GM18511 (cell line): ENCODE data around the gene ZNF212.
"Not testable (repeated sequence)": the region's sequence is repeated elsewhere in the genome, so short reads cannot be mapped to it uniquely, and the experiment has no call there.

Source experiments
- ATAC-seq: cut with Tn5 transposase; IDR thresholded peaks from one replicate; pipeline ENCODE4 v1.9.1; 2021; ENCODE audit warnings: mild to moderate bottlenecking, moderate library complexity; ENCODE audit not compliant: unreplicated experiment

ZNF212 gene

DNA sequence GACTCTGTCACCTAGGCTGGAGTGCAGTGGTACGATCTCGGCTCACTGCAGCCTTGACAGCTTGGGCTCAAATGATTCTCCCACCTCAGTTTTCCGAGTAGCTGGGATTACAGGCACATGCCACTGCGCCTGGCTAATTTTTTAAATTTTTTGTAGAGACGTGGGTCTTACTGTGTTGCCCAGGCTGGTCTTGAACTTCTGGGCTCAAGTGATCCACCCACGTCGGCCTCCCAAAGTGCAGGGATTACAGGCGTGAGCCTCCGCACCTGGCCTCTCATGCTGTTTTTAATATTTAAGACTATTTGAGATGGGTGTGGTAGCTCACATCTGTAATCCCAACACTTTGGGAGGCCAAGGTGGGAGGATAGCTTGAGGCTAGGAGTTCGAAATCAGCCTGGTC lies 12.1 kb downstream of the ZNF212 start:
- ATAC-seq: not testable (repeated sequence)

DNA sequence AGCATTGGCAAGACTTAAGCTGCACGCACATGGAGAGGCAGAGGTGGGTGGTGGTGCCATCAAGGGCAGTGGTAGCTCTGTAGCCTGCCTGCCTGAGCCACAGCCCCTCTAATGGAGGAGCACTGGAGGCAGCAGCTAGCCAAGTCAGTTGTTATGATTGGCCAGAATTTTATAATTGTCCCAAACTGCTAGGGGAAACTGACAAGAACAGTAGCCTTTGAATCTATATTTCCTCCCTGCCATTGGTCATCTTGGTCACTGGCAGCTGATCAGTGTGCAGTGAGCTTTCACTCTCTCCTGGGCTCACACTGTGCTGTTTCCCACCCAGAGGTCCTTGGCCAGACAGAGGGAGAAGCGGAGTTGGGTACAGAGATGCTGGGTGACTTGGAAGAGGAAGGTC lies 12.9 kb downstream of the ZNF212 start:
- no peak for ATAC-seq

DNA sequence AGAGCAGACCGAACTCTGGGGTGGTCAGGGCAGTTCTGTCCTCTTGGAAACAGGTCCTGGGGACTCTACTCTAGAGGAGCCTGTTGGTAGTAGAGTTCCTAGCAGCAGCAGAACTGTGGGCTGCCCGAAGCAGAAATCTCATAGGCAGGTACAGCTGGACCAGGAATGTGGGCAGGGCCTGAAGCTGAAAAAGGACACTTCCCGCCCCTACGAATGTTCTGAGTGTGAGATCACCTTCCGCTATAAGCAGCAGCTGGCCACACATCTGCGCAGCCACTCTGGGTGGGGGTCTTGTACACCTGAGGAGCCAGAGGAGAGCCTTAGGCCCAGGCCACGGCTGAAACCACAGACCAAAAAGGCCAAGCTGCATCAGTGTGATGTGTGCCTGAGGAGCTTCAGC lies 14.2 kb downstream of the ZNF212 start:
- no peak for ATAC-seq

DNA sequence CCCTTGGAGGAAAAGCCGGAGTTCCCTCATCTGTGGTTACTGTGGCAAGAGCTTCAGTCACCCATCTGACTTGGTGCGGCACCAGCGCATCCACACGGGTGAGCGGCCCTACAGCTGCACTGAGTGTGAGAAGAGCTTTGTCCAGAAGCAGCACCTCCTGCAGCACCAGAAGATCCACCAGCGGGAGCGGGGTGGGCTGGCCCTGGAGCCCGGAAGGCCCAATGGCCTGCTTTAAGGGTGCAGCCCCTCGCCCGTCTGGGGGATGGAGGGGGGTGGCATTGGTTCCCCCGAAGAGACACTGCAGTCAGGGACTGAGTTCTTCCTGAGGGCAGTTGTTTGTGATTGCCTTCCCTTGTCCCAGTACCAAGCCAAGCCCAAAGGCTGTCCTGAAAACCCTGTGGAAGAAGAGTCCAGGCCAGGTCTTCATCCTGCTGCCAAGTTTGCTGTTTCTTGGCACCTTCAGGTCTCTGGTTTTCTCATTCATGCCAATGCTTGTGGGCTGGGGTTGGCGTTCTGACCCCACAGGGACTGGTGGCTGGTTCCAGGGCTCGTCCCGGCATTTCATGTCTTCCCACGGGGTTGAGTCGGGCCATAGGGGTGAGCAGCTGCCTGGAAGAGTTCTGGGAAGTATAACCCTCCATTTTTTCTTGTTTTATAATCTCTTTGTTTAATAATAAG lies 14.9 kb downstream of the ZNF212 start:
- ATAC-seq: no peak

DNA sequence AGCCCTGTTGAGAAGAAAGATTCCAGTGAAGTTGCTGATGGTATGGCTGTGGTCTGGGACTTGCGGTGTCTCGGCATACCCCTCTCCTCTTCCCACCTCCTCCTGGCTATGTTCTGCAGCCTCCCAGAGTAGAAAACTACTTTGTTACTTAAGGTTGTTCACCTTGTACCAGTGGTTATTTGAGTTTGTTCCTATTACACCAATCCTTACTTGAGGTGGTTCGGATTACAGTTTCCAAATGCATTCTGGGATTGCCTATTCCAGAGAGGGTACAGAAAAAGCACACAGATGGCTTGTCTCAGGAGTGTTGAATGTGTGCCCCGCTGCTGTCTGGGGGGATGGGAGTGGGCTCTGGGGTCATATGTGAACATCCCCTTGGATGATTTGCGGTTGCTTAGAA lies 15.7 kb downstream of the ZNF212 start:
- no peak for ATAC-seq

DNA sequence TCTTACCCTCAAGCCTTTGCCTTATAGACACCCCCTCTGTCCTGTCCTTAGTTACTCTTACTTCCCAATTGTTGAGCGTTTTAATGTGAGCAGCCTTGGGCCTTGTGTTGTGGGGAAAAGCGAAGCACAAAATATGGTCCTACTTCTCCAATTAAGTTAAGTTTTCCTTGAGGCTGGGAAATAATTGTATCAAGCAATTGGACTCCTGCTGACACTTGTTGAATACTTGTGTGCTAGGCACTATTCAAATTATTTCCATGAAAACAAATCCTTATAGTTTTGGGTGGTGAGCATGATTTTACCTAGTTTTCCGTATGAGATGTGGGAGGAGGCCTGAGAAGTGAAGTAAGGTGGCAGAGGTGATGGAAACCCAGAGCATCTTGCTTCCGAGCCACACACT lies 17.1 kb downstream of the ZNF212 start:
- ATAC-seq: no peak

DNA sequence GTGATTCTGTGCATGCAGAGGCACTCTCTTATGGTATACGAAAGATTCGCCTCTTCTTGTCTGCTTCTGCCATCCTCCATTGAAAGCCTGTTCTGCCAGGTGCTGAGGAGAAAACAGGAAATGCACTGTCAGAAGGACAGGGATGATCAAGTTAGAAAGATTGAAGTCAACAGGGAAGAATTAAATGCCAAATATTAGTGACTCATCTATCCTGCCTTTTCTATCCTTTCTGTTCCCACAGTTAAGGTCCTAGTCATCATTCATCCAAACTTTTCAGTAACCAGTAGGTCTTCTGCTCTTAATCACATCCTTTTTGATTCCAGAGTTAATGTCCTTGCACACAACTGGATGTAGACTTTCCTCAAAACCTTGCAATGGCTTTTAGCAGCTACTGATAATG lies 17.7 kb downstream of the ZNF212 start:
- ATAC-seq: no peak

DNA sequence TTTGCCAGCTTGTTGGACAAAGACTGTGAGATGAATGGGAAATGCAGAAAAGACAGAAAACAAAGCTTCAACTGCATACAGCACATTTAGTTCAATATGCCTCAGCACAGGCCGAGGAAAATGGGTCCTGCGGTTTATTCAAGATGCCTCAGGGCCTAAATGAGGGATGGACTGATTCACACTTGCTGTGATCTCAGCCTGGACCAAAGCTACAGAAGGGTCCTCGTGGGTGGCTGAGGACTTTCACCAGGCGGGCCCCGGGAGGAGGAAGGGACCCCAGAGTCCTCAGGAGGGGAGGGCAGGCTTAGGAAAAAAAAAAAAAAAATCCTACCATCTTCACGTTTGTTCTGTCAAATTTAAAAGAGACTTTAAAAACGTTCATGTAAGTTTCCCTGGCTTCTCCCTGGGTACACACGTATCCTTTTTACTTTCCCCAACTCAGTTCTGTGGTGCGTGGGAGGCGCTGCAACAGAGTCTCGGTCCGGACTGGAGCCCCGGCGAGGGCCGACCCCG lies 21.9 kb downstream of the ZNF212 start:
- peak; percentile 18 for ATAC-seq

DNA sequence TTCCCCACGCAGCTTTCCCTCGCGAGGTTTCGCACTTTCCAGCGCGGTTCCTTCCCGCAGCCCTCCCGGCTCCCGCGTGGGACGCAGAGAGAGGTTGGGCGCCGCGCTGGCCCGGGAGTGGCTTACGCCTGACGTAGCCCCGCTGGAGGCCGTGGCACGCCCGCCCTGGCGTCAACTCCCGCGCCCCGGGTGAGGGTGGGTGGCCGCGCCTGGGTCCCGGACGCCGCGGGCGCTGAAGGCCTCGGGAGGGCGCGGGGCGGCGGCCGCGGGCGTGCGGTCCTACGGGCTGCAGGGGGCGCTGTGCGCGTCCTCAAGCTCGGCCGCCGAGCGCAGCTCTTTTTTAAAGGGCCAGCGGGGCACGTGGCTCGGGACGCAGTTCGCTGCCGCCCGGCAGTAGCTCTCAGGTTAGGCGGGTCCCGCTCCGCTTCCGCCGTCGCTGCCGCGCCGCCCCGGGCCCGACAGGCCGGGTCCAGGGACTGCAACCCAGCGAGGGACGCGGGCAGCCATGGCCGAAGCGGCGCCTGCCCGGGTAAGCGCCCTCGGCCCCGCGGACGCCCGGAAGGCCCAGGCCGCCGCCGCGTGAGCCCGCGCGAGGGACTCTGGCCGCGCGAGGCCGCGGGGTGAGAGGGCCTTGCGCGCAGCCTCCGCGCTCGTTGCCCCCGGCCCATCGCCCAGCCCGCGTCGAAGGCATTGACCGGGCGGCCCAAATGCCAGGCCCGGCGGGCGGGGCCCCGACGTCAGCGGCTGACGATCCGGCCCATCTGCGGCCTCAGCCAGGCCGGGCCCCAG lies 22.6 kb downstream of the ZNF212 start, which contains the start of gene ZNF783:
Gene ZNF783 (plus strand): TSS at position 368 of the 789 bp plus-strand sequence. CDS start 138 bp downstream, at position 506.
- peak; percentile 84 for ATAC-seq

DNA sequence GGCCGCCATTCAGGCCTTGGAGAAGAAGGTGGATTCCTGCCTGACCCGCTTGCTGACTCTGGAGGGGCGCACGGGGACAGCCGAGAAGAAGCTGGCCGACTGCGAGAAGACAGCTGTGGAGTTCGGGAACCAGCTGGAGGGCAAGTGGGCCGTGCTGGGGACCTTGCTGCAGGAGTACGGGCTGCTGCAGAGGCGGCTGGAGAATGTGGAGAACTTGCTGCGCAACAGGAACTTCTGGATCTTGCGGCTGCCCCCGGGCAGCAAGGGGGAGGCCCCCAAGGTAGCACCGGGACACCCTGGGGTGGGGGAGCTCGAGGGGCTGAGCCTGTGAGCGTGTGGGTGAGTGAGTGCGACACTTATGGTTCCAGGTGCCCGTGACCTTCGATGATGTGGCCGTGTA lies 27.0 kb downstream of the ZNF212 start:
- ATAC-seq: no peak

DNA sequence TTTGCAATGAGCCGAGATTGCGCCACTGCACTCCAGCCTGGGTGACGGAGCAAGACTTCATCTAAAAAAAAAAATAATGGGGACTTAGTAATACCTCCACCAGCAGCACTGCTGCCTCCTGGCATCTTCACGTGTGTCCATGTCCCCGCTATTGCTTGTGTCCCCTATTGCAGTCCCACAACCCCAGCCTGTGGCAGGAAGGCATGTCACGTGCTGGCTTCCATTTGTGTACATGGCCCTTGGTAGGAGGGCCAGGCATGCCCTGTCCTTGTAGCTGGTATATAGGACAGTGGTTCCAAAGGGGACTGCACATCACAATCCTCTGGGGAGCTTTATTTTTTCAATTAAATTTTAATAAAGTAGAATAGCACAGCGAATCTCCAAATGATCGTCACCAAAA lies 28.3 kb downstream of the ZNF212 start:
- ATAC-seq: no peak

DNA sequence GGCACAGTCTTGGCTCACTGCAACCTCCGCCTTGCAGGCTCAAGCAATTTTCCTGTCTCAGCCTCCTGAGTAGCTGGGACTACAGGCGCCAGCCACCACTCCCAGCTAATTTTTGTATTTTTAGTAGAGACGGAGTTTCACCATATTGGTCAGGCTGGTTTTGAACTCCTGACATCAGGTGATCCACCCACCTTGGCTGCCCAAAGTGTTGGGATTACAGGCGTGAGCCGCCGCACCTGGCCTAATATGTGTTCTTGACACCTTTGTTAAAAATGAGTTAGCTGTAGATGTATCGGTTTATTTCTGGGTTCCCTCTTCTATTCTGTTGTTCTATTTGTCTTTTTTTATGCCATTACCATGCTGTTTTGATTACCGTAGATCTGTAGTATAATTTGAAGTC lies 35.0 kb downstream of the ZNF212 start:
- ATAC-seq: not testable (repeated sequence)

DNA sequence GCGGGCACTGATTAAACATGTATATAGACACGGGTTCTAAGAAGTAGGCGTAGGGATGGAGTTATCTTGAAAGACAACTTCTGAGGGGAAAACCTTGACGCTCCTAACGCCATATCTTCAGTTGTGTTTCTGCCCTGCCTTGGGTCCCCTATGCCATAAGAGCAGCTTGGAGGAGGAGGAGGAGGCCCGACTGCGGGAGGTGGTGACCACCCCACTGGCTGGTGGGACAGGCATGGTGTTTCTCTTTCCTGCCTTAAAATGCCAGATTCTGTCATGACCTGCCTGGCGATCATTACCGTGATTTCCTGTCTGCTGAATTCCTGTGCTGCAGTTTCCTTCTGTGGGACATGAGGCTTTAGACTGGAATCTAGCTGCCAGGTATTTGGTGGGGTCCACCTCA lies 38.4 kb downstream of the ZNF212 start:
- no peak for ATAC-seq

DNA sequence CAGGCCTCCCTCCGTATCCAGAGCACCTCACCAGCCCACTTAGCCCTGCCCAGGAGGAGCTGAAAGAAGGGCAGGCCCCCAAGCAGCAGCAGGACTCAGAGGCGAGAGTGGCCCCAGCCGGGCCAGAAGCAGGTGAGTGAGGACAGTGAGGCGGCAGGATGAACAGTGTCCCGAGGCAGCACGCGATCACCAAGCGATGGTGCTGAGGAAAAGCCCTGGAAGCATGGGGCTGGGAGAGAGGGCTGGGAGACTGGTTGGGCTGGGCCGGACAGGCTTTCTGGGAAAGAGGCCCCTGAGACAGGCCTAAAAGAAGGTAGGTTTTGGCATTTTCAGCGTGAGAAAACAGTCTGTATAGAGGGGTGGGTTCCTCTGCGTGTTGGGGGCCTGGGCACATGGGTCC lies 38.9 kb downstream of the ZNF212 start:
- no peak for ATAC-seq

DNA sequence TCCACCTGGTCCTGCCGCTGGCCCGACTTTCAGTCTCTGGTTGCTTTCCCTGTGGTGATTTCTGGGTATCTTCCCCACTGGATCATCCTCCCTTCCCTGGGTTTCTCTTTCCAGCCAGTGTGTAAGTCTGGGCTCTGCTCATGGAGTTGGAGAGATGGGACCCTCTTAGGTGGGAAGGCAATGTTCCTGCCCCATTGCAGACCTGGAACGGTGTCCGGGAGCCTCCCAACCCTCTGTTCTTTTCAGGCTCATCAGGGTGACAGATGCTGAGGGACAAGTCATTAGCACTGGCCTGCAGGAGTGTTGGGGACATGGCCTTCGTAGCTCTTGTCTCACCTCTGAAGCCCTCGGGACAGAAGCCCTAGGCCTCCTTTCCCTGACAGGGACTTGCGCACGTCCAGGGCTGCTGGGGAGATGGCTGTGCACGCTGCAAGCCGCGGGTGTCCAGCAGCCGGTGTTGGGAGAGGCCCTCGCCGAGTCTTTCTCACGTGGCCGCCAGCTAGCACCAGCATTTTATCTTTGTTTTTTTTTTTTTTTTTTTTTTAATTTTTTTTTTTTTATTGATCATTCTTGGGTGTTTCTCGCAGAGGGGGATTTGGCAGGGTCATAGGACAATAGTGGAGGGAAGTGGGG lies 39.8 kb downstream of the ZNF212 start:
- no peak for ATAC-seq

DNA sequence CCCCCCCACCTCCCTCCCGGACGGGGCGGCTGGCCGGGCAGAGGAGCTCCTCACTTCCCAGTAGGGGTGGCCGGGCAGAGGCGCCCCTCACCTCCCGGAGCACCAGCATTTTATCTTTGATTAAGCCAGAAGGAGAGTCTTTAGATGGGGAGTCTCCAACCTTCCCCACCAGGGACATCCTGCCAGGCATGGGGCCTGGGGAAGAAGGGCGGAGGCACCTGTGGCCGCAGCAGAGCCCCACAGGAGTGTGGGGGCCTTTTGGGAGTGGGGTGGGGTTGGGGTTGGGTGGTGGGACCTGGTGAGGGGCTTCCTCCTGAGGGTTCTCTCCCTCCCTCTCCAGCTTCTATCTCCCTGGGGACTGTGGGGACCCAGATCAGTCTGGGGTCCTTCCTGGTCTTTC lies 40.7 kb downstream of the ZNF212 start:
- ATAC-seq: no peak

DNA sequence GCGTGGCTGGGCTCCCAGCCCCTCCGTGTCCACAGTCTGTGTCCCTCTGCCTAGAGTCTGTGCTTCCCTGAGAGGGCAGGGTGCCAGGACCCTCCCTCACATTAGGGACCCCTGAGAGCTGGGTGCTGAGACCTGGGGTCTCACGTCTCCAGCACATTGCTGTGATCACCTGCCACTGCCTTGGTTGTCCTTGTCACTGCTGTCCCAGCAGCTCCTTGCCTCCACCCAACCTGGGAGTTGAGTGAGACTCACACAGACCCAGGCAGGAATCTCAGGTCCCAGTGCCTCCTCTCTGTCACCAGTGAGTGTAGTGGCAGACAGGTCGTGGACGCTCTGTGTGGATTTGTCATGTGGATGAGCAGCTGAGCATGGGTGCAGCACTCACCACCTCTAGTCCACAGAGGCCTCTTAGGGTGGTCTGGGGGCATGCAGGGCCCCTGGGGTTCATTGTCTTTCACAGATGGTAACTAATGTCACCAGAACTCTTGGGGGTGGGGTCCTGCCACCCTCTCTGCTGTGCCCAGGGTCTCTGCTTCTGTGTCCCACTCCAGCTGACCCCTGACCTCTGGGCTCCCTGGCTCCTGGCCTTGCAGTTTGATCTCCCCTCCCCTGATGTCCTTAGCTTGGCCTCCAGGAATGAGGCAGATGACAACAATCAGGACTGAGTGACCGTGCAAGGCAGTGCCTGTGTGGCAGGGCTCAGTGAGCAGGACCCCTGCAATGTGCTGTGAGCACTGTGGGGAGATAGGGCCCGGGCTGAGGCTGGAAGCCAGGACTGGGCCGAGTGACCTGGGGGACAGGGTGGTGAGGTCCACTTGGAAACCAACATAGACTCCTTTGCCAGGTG lies 41.4 kb downstream of the ZNF212 start:
- no peak for ATAC-seq

DNA sequence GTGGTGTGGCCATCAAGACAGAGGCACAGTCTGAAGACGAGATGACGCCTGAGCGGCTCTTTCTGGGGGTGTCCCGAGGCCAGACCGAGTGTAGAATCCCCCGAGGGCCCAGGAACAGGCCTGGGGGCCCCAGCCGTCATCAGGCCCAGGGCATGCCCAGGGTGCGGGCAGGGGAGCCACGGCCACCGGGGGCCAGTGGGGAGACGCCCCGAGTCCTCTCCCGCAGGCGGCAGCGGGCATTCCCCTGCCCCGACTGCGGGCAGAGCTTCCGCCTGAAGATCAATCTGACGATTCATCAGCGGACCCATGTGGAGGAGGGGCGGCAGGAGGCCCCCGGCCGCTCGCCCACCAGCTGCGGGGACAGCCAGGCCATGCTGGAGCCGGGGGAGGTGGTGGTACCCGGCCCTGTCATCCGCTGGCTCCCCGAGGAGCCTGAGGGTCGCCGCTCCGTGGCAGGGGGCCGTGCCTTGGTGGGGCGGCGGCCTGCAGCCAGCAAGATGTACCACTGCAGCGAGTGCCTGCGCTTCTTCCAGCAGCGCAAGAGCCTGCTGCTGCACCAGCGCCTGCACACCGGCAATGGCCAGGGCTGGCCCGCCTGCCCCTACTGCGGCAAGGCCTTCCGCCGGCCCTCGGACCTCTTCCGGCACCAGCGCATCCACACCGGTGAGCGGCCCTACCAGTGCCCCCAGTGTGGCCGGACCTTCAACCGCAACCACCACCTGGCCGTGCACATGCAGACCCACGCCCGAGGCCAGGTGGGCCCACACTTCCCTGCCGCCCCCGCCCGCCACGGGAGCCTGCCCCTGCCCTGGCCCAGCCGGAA lies 42.3 kb downstream of the ZNF212 start:
- no peak for ATAC-seq

DNA sequence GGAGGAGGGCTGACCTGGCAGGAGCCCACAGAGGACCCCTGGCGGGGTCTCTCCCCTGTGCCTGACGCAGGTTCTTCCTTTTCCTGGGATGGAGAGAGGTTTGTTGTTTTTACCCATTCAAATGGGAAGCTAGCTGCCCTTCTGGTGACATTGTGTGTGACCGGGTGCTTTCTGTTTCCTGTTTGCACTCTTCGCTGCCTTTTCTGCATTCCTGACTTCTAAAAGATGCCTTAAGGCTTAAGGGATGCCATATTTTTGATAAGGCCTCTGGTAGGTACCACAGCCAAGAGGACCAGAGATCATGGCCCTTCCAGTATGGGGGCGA lies 42.8 kb downstream of the ZNF212 start:
- ATAC-seq: no peak

DNA sequence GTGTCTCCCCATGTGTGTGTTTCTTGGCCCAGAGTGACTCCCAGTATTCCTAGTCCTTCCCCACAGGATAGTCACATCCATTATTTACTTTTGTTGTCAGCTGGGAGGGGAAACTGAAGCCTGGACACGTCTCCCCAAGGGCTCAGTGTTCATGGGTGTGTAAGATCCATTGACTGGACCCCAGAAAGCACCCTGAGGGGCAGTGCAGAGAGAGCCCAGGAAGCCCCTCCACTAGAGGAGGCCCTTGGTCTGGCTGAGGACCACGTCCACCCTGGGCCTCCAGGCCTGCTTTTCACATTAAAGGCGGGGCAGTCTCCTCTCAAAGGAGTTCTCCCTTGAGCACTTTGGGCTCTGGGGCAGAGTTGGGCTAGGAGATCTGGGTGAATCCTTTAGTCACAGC lies 43.9 kb downstream of the ZNF212 start:
- no peak for ATAC-seq
